Measurements from ENCODE around the gene EXOC3L2.
A peak's percentile ranks its signal among the peaks of the same experiment; 100 is the strongest.
"Not testable (repeated sequence)": the region's sequence is repeated elsewhere in the genome, so short reads cannot be mapped to it uniquely, and the experiment has no call there.

EXOC3L2 gene

DNA sequence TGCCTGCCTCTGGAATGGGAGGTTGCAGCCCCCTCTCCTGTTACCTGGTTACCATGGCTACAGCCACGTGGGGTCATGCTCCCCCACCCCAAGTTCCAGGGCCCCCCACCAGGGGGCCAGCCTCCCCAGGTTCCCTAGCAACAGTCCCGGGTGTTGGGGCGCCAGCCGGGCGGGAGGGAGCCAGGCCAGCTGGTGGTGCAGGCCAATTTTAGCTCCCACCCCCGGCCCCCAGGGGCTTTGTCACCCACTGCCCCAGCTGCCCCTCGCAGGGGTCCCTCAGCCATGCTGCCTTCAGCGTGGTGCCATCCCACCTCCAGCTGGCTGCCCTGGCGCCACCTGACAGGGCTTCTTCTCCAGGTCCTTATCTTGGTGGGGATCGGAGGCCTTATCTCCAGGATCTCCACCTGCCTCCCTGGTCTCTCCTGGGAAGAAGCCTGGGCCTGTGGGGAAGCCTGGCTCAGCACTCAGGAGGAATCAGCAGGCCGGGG, 8.9 kb upstream of the EXOC3L2 start:
- DNase-seq, result no peak

DNA sequence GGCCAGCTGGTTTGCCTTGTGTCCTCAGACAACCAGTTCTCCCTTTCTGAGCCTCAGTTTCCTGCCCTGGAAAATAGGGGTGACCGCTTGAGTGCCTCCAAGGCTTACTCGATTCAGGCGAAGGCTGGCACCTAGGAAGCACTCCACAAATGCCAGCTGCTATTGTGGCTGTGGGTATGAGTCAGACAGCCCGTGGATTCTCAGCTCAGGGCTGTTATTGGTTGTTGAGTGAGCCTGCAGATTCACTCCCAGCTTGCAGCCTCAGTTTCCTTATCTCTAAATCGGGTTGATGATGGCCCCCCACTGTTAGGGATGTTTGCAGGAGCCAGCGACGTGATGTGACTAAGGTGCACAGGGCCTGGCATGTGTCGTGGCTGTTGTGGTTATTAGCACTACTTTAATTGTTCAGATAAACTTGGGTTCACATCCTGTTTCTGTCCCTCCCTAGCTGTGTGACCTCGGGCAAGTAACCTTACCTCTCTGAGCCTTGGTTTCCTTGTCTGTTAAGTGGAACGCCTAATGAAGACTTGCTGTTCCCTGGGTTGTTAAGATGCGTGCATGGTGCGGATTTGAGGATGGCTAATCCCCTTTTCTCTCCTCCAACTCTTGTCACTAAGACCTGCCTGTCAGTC, 8.3 kb upstream of the EXOC3L2 start:
- peak; percentile 26 for DNase-seq

DNA sequence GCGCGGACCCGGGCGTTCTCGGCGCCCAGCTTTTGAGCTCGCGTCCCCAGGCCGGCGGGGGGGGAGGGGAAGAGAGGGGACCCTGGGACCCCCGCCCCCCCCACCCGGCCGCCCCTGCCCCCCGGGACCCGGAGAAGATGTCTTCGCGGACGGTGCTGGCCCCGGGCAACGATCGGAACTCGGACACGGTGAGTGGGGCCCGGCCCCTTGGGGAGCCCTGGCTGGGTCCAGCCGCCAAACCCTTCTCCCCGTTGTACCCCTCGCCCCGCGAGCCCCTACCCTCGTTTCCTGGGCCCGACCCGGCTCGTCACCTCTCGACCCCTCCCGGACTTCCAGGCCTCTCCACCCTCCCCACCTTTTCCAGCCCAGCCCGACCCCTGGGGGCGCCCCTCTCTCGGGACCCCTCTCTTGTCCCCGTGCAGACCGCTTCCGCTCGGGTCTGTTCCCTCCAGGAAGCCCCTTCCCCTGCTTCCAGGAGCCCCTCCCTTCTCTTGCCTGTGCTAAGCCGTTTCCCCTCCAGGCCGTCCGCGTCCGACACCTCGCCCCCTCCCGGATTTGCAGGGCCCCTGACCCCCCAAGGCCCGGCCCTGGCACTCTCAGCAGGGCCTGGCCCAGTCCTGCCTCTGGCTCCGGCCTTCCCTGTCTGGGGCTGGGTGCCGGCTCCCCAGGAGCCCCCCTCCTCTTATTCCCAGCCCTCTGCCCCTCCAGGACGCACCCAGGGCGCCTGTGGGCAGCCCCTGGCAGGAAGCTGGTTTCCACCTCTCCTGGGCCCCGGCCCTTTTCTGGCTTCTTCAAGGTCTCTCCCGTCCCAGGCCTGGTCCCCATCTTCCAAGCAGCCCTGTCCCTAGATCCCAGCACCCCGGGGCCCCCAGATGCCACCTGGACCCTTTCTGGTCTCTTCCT, 6.5 kb upstream of the EXOC3L2 start:
- no peak for DNase-seq

DNA sequence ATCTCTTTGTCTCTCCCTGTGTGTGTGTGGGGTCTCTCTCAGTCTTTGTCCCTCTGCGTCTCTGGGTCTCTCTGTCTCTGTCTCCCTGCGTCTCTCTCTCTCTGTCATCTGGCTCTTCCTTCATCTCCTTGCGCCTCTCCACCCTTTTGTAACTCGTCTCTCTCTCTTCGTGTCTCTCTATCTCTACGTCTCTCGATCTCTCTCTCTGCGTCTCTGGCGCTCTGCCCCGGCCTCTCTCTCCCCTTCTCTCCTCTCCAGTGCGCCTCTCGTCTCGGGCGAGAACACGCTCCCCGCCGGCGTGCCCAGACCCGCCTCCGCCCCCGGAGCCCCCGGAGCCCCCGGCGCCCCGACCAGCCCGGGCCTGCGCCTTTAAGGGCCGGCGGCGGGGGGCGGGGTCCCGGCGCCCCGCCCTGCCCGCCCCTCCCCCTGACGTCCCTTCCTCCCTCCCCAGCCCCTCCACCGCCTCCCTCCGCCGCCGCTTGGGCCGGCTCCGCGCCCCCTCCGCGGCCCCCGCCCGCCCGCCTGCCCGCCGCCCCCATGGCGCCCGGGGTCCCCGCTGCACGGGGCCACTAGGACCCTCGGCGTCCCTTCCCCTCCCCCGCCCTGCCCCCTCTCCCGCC, 5.7 kb upstream of the EXOC3L2 start, which contains the start of gene MARK4:
TSS of gene MARK4 (plus strand) at position 440 of the 620 bp plus-strand sequence. CDS start 318 bp downstream, outside the sequence.
- peak; percentile 15 for DNase-seq

DNA sequence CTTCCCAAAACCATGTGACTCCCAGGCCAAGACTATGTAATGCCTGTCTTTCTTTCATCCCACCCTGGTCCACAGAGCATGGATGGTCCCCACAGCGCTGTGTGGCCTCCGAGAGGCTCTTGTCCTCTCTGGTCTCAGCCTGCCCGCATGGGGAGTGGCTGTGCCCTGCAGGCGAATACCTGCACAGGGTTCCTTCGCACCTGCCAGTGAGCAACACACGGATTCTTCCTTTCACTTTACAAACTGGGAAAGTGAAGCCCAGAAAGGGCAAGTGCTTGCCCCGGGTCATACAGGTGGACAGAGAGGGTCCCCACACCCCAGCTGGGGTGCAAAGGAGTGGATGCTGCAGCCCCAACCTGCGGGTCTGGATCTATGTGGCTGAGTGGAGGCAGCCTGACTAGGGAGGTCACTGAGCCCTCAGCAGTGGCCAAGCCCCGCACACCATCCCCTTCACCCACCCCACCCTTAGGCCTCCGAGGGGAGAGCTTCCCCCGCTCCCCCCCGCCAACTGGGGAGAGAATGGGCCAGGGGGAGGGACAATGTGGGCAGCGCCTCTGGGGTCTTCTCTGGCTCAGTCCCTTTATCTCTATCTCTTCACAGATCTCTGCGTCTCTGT, 5.1 kb upstream of the EXOC3L2 start:
- DNase-seq, result no peak

DNA sequence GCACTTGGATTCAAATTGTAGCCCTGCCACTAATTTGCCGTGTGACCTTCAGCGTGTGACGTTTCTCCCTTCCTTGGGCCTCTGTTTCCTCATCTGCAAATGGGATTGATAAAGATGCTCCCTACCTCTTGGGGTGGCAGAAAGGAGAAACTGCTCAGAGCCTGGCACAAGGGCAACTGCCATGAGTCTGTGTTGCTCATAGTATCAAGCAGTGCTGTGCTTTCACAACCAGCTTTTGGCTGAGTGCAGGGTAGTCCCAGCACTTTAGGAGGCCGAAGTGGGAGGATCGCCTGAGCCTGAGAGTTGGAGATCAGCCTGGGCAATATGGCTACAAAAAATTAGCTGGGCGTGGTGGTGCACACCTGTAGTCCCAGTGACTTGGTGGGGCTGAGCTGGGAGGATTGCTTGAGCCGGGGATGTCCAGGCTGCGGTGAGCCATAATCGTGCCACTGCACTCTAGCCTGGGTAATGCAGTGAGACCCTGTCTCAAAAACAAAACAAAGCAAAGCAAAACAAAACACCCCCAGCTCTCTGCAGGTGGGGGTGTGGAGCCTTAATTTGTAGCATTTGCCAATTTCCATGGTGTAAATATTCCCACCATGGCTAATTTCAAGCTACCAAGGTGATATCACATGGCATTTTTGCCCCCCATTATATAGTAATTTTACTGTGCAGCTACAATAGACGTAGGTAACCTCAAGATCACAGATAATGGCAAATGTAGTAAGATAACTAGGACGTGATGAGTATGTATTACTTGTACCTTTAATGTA, 4.2 kb upstream of the EXOC3L2 start:
- no peak for DNase-seq

DNA sequence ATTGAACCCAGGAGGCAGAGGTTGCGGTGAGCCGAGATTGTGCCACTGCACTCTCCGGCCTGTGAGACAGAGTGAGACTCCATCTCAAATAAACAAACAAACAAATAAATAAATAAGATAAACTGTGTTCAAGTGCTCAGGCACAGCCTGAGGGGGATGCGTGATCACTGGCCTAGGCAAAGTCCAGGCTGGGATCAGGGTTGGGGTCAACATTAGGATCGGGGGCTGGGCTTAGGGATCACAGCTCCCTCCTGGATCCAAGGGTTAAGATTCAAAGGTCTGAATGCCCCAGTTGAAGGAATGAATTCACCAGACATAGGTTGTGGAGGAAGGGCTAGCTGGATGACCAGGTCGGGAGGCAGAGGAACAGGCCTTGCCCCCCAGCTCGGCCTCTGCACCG, 1.9 kb upstream of the EXOC3L2 start:
- DNase-seq, result no peak

DNA sequence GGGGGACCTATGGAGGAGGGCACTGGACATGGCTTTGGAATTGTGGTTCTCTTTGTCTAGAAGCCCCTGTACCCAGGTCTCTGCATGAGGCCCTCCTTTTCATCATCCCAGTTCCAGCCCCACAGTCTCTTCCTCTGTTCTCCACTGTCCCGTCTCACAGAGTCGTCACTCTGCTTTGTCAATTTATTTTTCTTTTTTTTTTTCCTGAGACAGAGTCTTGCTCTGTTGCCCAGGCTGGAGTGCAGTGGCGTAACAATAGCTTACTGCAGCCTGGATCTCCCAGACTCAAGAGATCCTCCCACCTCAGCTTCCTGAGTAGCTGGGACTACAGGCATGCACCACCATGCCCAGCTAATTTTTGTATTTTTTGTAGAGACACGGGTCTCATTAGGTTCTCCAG, 619 bp upstream of the EXOC3L2 start:
- DNase-seq, result no peak

DNA sequence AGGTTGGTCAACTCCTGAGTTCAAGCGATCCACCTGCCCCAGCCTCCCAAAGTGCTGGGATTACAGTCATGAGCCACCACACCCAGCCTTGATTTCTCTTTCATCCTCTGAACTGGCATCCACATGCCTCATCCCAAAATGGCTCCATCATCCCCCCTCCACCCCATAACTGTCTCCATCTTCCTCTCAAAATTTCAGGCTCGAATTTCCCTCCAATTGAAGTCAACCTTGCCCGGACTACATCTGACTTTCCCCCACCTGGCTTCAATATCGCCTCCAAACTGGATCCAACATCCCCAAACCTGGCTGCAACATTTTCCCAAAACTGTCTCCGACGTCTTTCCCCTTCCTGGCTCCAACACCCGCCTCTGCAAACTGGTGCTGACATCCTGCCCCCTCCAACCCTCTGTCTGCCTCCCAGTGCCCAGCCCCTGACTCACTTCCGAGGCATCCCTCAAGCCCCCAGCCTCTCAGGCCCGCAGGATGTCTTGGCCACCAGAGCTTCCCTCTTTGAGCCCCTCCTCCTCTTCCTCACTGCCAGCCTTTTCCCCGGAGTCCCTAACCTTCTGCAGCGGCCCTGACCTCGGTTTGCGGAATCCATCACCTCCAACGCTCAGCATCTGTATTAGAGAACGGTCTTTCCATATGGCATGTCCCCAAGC, 943 bp downstream of the EXOC3L2 start:
- no peak for DNase-seq

DNA sequence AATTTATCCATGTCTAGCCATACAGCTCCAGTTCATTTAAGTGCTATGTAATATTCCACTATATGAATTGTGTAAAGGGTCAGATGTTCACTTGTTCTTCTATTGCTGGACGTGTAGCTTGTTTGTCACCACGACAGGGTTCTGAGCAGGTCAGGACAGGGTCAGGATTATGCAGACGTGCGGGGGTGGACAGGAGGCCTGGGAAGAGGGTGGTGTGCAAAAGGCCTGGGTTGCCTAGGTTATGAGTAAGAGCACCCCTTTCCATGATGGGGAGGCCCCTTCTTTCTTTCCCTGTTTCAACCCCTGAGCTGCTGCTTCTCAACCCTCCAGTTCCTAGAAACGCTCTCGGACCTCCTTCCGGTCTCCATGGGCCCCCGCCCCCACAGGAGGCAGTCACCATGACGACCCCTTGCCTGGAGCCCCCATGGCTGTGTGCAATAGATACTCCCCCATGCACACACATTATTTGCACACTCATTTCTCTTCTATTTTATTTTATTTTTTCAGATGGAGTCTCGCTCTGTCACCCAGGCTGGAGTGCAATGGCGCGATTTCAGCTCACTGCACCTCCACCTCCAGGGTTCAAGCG, 2.0 kb downstream of the EXOC3L2 start:
- no peak for DNase-seq

DNA sequence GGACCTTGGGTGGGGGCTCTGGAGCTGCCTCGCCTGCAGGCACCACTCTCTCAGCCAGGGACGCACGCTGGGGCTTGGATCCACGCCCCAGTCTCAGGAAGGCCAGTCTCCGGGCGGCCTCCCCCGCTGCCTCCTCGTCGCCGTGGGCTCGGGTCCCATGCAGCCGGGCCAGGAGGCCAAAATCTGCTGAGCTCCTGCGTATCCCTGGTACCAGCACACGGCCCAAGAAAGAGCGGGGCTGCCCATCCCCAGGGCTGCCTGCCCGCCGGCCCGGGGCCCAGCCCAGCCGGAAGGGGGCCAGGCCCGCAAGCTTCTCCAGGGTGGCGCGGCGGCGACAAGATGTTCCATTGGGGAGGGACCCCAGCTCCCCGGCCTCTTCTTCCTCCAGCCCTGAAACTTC, 6.7 kb downstream of the EXOC3L2 start:
- DNase-seq, result no peak

DNA sequence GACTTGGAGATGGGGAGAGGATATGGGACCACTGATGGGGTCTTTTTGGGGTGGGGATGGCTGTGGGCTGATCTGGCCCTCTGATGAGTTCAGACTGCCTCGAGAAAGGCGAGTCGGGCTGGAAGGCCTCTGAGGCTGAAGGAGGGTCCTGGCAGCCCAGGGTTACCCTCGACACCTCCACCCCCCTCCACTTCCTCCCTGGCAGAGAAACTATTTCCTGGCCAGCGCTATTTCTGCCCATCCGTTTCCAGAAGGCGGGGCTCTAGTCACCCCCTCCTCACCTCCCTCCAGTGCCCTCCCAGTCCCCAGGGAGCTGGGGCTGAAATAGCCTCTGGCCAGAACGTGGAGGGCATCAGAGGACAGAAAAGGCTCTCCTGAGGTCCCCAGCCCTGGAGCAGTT, 9.7 kb downstream of the EXOC3L2 start:
- DNase-seq, result no peak

DNA sequence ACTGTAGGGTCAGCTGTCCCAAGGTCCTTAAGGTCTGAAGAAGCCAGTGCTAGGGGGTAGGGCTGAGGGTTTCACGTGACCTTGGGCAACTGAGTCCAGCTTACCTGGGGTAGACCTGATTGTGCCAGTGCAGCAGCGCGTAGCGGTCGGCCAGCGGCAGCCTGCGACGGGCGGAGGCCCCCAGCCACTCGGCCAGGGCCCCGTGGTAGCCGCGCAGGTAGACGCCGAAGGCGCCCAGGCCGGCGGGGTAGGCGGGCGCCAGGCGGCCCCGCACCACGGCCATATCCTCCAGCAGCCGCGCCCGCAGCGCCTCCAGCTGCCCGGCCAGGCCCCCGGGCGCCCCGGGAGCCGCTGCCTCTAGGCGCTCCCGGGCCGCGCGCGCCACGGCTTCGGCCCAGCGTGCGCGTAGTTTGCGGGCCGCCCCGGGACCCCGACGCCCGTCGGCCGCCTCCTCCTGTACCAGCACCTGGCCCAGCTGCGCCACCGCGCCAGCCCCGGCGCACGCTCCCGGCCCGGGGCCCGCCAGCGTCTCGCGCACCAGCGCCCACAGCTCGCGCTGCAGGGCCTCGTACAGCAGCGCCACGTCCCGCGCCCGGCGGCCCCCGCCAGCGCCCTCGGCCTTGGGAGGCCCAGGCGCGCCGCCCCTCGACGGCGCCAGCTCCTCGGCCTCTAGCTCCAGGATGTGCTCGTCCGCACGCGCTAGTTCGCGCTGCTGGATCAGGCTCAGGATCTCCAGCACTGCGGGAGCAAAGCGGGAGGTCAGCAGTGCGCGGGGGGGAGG, 10.9 kb downstream of the EXOC3L2 start:
- no peak for DNase-seq

DNA sequence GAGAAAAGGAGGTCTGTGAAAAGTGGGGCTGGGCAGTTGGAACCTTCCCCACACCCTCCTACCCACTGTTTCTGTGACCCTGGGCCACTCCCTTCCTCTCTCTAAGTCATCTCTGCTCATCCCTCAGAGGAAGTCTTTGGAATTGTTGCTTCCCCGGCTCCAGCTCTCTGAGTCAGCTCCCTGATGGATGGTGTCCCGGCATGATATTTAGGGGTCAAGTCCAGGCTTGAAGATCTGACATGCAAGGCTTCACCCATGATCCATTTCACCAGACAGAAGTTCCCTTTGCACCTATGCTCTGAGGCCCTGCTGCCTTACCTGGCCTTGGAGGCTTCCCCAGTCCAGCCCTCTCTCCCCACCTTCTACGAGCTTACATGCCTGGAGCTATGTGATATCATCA, 13.3 kb downstream of the EXOC3L2 start:
- peak; percentile 47 for DNase-seq

DNA sequence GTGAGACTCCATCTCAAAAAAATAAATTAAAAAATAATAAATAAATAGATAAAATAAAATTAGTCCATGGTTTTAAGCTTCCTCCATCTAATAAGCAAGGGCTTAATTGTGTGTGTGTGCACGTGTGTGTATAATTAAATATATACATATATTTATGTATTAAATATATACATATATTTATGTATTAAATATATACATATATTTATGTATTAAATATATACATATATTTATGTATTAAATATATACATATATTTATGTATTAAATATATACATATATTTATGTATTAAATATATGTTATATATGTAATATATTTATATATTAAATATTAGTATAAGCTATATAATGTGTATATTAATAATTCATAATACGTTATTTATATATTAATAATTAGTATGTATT, 16.2 kb downstream of the EXOC3L2 start:
- not testable (repeated sequence) for DNase-seq

DNA sequence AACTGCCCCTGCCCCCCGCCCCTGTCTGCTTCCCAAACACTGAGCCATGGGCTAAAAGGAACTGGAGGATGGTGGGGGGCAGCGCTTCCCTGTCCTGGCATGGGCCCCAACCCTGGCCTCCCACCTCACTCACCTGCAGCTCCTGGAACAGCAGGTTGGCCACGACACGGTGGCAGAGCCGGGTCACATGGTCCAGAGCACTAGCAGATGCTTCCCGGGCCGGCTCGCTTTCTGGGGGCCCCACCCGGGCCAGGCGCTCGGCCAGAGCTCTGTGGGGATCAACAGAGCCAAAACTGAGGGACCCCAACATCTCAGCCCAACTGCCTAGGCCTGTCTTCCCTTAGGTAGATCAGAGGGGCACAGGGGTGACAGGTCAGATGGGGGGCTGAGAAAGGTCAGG, 20.6 kb downstream of the EXOC3L2 start:
- no peak for DNase-seq

DNA sequence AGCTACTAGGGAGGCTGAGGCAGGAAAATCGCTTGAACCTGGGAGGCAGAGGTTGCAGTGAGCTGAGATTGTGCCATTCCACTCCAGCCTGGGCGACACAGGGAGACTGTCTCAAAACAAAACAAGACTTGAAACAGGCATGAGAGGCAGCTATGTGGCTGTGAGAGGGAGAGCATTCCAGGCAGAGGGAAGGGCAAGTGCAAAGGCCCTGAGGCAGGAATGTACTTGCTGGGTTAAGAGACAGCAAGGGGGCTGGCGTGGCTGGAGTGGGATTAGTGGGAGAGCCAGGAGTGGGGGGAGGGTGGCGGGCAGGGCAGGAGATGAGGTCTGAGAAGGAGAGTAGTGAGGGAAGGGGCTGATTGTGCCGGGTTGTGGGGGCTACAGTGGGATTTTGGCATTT, 21.3 kb downstream of the EXOC3L2 start:
- DNase-seq, result no peak

DNA sequence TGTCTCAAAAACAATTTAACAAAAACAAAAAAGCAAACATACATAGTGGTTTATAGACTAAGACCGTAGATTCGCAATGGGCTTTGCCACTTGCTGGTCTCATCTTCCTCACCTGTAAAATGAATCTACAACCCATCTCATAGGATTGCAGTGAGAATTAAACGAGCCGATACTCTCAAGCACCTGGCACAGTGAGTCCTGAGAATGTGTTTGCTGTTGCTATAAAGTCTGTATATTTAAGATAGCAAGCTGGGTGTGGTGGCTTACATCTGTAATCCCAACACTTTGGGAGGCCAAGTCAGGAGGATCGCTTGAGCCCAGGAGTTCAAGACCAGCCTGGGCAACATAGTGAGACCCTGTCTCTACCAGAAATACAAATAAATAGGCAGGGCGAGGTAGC, 22.5 kb downstream of the EXOC3L2 start:
- no peak for DNase-seq

DNA sequence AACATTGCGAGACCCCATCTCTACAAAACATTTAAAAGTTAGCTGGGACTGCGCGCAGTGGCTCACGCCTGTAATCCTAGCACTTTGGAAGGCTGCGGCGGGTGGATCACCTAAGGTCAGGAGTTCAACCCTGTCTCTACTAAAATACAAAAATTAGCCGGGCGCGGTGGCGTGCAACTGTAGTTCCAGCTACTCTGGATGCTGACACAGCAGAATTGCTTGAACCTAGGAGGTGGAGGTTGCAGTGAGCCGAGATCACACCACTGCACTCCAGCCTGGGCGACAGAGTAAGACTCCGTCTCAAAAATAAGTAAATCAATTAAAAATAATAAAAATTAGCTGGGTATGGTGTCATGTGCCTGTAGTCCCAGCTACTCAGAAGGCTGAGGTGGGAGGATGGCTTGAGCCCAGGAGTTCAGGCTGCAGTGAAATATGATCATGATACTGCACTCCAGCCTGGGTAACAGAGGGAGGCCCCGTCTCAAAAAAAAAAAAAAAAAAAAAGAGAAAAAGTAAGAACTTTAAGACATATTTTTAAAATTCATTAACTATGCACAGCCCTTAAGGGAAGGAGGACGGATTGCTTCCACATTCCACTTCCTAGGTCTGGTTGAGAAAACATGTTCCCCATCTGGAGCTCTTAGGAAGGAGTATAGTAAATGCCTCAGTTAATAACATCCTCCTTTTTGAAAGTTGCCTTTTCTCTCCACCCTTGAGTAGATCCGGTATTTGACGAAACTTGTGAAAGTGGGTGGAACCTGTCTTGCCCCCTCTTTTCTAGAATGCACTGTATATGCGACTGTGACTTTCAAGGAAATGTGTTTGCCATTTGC, 26.1 kb downstream of the EXOC3L2 start:
- DNase-seq, result no peak

DNA sequence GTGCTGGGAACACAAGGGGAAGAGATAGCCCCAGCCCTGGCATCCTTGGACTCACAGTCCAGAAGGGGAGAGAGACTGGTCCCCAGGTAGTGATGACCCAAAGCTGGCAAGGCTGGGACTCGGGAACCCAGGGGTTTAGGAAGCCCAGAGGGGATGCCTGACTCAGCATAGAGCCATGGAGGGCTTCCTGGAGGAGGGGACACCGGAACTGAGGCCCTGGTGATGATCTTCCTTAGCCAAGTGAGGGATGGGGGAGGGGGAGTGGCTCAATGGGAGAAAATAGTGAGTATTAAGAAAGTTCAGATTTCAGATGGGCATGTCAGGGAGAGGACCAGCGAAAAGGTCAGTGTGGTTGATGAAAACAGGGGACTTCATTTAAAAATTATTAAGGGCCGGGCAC, 26.8 kb downstream of the EXOC3L2 start:
- no peak for DNase-seq

Data from NCI-H226 (cell line).